Left kidney (tissue), 2 donors: ENCODE data around the gene TPRN. TPM values are rescaled to one million over a fixed set of nuclear protein-coding genes. Genes with fewer than 3 reads are reported as not detected.

Experiments
- DNase-seq: peaks from one replicate; pipeline ENCODE4 v3.0.0-alpha.2; 2013
- polyA plus RNA-seq: library from polyadenylated mRNA; unstranded; fragments of 120-200 nt; gene quantifications from one replicate; pipeline ENCODE4 v1.2.1, GENCODE V29; 2013; ENCODE audit not compliant: insufficient read length

TPRN gene
- polyA plus RNA-seq, 1 donor = 10.9 TPM

DNA sequence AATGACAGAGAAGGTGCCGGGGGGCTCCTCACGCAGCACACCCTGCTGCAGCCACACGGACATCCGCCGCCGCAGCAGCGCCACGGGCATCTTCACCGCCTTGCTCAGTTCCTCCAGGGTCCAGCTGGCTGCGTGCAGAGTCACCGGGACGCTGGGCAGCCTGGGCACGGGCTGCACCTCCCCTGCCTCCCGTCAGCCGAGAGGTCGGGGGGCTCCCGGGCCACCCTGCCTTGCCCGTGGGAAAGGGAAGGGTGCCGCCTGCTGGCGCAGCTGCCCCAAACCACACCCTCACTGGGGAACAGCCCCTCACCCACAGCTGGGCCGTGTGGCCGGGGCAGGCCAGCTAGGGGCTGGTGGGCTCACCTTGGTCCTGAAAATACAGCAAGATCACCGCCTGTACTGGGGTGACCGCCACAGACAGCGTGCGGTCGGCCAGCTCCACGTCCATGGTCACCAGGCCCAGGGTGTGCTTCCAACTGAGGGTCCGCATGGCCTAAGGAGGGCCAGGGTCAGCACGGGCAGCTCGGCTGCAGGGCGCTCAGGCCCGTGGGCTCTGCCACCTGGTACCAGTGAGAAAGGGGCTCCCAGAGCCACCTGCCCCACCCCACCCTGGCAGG is 25.1 kb downstream of the TPRN start:
- DNase-seq = no peak

GRCh38 chr9:137174722-137175293 is 25.7 kb downstream of the TPRN start:
- DNase-seq = no peak

DNA sequence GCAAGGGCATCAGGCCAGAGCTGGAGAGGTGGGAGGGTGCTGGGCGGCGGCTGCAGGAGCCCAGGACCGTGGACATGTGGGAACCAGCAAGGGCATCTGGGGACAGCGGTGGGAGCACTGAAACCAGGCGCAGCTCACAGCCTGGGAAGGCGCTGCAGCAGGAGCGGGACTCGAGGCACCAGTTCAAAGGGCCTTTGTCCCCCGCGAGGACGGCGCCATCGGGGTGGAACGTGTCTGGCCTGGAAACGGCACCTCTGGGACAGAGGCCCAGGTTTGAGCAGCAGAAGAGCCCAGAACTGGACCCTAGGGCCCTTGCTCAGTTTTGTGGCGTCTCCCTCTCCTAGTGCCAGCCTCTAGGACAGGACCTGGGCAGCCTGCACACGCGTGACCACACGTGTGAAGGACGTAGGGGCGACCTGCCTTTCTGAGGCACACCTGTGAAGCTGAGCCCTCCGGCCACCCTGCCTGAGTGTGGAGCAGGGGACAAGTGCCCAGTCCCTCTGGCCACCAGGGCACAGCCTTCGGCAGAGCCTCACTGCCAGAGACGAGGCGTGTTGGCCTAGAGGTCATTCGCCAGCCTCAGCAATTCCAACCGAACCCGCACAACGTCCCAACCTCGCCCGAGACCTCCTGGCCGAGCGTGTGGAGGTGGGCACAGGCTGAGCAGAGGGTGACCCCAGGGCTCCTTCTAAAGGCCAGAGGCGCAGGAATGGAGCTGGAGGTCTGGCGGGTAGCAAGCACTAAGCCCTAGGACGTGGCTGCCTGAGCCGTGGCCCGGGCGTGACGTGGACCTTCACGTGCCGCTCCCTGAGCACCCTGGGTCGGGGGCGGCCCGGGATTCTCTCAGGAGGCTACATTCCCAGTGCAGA is 26.5 kb downstream of the TPRN start:
- no peak for DNase-seq

DNA sequence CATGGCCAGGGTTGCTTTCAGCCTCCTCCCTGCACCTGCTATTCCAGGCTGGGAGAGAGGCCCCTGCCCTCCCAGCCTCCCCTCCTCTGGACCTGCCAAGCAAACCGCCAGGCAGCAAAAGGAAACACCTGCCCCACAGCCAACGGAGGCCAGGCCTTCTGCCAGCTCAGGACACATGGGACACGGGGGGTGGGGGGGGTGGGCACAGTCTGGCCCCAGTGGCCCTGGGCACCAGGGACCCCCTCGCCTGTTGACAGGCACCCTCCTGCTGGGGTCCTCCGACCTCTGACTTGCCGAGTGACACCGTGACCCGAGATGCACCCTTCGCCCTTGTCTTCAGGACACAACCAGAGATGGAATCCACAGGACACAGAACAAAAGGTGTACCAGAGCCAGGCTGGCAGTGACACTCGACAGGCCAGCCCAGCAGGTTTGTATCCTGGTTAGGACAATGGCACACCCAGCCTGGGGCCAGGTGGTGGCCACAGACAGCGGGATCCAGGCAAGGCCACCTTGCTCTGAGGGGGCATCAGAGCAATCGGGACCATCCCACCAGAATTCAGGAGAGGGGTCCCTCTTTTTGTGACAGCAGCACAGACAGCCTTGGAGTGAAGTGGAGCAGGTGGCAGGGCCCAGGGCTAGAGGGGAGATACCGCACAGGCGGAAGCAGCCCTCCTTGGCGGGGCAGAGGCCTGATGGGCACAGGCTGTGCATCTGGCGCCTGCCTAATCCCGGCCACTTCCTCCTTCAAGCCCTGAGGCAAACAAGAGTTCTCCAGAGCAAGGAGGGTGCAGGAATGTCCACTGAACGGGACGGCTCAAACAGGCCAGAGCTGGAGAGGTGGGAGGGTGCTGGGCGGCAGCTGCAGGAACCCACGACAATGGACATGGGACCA is 27.4 kb downstream of the TPRN start:
- DNase-seq = no peak

DNA sequence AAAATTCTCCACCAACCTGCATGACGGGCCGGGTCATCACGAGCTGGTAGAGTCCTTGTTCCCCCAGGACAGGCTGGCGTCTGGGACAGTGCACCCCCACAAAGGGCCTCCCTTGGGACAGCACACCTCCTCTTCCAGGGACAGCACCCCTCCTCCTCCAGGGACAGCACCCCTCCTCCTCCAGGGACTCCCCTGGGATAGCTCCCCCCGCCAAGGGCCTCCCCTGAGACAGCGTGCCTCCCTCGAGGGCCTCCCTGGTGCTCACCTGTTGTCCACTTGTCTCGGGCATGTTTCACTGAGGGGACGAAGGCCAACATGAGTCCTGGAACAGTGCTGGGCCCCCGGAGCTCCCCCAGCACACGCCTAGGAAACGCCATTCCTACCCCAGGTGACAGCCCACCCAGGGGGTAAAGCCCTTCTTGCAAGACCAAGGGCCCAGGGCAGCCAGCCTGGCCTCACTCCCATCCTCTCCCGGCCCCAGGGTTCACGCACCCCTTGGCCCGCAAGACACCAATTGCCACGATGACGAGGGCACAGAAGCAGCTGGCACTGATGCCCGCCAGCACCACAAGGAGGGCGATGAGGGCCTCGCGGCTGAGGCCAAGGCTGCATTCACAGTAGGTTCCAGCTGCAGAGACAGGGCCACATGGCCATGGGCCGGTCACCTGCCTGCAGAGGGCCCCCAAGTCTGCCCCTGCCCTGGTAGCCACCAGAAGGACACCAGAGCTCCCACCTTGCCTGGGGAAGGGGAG is 29.2 kb downstream of the TPRN start:
- DNase-seq = no peak

GRCh38 chr9:137170486-137171148 is 29.9 kb downstream of the TPRN start:
- DNase-seq = no peak

GRCh38 chr9:137169896-137170358 is 30.6 kb downstream of the TPRN start, which contains the start of gene LRRC26:
LRRC26 (minus strand) TSS chr9:137170051; CDS start chr9:137169943, 108 bp downstream.
- DNase-seq = no peak

DNA sequence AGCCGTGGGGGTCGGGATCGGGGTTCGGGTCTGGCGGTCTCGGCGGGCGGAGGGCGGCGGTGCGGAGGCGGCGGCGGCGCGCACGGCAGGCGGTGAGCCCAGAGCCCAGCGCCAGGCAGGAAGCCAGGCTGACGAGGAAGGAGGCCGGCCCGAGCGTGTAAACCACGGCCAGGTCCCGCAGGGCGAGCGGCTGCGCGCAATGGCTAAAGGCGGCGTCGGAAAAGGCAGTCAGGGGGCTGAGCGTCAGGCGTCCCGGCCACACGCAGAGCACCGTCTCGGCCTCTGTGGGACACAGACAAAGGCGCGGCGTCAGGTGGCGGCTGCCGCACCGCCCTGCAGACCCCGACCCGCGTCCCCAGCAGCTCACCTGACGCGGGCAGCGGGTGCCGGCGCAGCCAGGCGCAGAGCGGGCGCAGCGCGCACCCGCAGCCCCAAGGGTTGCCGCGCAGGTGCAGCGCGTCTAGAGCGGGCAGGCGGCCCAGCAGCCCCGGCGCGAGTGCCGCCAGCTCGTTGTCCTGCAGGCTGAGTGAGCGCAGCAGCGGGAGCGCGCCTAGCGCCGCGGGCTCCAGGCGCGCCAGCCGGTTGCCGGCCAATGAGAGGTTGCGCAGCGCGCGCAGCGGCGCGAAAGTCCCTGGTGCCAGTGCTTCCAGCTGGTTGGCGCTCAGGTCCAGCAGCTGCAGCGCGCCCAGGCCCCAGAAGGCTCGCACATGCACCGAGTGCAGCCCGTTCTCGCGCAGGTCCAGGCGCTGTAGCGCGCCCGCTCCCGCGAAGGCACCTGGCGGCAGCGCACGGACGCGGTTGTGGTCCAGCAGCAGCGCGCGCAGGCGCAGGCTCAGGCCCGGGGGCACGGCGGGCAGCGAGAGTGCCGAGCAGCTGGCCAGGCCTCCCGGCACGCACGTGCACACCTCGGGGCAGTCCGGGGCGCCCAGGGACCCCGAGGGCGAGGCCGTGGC is 31.4 kb downstream of the TPRN start:
- peak; percentile 35 for DNase-seq

- no peak for DNase-seq
Measured at GRCh38 chr9:137168573-137168903, 32.0 kb downstream of the TPRN start.

GRCh38 chr9:137167747-137168572 is 32.6 kb downstream of the TPRN start:
- DNase-seq = no peak

DNA sequence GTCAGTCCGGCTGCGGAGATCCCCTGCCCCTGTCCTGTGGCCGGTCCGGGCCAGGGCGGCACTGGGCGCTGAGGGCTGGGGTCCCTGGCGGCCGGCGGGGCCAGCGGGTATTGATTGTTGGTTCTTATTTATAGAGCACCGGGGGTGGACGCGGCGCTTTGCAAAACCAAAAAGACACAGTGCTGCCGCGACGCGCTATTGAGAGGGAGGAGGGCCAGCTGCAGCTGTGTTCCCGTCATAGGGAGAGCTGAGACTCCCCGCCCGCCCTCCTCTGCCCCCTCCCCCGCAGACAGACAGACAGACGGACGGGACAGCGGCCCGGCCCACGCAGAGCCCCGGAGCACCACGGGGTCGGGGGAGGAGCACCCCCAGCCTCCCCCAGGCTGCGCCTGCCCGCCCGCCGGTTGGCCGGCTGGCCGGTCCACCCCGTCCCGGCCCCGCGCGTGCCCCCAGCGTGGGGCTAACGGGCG is 33.2 kb downstream of the TPRN start:
- DNase-seq = no peak

DNA sequence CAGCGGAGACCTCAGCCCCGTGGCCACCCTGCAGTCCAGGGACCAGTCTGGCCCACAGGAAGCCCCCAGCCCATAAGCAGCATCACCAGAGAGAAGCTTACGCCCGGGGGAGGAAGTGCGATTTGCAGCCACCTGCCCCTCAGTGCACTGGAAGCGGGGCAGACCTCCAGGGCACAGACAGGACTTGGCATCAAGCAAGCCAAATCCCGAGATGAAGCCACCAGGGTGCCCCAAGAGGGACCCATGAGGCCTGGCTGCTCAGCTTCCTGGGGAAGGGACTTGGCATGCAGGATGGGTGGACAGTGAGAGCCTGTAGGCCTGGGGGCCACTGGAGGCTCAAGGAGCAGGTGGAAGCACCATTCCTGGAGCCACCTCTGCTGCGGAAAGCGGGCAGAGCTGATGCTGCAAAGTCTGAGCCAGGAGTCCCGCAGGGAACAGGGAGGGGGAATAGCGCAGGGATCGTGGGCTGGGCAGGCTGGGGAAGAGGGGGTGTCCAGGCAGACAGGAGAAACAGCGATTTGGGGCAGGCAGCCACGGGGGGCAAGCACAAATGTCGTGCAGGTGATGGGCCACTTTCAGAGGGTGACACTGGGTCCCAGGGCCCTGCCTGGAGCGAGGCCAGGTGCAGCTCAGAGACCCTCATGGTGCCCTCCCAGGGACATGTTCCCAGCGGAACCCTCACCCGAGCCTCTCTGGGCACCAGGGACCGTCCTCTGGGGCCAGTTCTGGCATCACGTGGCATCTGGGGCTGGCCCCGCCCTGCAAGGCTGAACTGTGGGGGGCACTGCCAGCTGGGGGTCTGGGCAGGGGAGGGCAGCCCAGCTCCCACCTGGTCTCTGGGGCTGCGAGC is 33.9 kb downstream of the TPRN start:
- DNase-seq = no peak

- no peak for DNase-seq
Measured at GRCh38 chr9:137165250-137165836, 35.2 kb downstream of the TPRN start.

DNA sequence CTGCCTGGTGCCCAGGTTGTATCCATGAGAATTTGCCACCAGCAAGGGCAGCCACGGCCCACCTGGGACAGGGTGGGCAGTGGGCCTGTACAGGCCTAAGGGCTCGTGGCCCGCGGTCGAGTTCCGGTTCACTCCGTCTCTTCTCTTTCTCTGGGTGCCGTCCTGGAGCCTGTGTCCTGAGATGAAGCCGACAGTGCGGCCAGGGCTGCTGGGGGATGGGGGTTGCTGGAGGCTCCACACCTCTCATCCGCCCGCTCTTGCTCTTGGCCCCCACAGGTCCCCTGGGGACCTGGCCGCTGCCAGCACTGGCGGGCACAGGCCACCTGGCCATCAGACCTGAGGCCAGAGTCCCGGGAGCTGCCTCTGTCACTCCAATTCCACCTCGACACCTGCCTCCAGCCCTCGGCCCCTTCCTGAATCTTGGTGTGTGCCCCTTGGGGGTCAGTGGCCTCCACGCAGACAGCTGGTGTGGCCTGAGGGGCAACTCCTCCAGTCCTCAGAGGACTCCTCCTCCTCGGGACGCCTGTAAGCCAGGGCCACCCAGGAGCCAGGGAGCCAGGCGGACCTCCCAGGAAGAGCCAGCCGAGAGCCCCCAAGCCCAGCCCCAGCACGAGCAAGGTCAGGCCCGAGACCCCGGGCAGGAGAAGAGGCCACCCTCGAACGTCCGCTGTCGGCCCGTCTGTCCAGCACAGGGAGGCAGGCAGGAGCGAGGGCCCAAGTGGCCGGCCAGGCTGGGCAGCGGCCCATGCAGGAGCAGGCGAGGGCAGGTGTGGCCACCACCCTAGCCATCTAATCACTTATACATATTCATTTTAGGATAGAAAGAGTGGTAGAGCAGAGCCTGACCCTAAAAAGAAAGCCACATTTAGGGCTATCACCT is 35.9 kb downstream of the TPRN start:
- DNase-seq = no peak

- DNase-seq = no peak
Measured at GRCh38 chr9:137163805-137164204, 36.7 kb downstream of the TPRN start.

DNA sequence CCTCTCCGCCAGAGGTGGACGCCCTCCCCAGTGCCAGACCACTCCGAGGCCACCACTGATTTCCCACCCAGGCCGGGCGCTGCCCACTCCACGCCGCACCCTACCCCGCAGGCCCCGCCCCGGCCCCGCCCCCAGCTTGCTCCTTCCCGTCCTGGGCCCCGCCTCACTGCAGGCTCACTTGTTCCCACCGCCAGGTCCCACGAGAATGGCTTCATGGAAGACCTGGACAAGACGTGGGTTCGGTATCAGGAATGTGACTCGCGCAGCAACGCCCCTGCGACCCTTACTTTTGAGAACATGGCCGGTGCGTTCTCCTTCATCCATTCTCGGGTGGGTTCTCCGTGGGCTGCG is 37.2 kb downstream of the TPRN start:
- no peak for DNase-seq
